Measurements from ENCODE around the gene EPM2AIP1.

EPM2AIP1 gene

GRCh38 chr3:36944641-36945270, 48.2 kb downstream of the EPM2AIP1 start, which contains the start of gene TRANK1:
TSS of gene TRANK1 (minus strand) at chr3:36945054. CDS start at chr3:36944809, 245 bp downstream.
- no peak for DNase-seq

GRCh38 chr3:36944012-36944640, 48.8 kb downstream of the EPM2AIP1 start:
- no peak for DNase-seq

GRCh38 chr3:36943601-36944000, 49.3 kb downstream of the EPM2AIP1 start:
- DNase-seq = no peak

- no peak for DNase-seq
Measured at GRCh38 chr3:36942638-36943248, 50.2 kb downstream of the EPM2AIP1 start.

- no peak for DNase-seq
Measured at GRCh38 chr3:36941658-36942057, 51.3 kb downstream of the EPM2AIP1 start.

GRCh38 chr3:36941162-36941561, 51.8 kb downstream of the EPM2AIP1 start:
- DNase-seq = no peak

- no peak for DNase-seq
Measured at GRCh38 chr3:36937492-36937891, 55.4 kb downstream of the EPM2AIP1 start.

All from NCI-H1105 (cell line).